Central memory CD4-positive, alpha-beta T cell (primary cell): ENCODE measurements around the gene RASSF8.

ENCODE experiments used
- DNase-seq: peaks from one replicate; pipeline ENCODE4 v3.0.0; 2022

RASSF8 gene

DNA sequence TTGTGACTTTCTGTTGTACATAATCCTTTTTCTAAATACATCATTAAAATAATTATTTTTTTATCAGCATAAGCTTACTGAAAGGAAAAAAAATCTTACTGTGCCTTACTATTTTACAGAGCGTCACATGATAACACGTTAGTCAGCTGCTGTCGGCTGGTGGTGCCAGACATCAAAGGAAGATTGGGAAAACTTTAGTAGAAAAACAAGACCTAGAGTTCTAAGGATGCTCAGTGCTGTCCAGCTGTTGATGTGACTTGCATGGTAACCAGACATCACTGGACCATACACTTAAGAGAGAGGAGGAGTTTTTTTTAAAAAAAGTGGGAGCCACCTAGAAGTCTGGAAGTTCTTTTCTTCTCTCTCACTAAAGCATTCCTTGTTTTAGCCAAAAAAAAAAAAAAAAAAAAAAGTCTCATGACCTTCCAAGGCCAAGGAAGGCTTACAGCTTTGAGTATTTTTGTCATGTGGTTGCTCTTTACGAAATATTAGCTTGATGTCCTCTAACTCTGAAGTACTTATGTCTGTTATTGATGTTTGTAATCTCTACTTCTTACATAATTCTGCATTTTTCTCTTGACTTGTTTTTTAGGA, 4.5 kb downstream of the RASSF8 start:
- no peak for DNase-seq

GRCh38 chr12:25965682-25966081, 7.2 kb downstream of the RASSF8 start:
- DNase-seq: no peak

DNA sequence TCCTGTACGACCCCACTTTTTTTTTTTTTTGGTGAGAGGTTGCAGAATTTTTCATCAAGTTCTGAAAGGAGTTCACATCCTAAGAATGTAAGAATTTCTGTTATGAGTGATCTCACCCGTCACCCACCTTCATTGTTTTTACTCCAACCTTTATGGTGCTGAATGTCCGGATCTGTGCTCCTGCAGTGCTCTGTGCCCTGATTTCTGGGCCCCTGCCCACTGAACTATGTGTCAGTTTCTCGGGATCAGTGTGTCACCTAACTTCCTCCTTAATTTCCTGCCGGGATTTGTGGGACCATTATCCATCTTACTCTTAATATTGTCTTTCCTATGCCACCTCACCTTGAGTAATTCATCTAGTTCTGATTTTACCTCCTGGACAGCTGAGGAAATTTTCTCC, 11.6 kb downstream of the RASSF8 start:
- no peak for DNase-seq

DNA sequence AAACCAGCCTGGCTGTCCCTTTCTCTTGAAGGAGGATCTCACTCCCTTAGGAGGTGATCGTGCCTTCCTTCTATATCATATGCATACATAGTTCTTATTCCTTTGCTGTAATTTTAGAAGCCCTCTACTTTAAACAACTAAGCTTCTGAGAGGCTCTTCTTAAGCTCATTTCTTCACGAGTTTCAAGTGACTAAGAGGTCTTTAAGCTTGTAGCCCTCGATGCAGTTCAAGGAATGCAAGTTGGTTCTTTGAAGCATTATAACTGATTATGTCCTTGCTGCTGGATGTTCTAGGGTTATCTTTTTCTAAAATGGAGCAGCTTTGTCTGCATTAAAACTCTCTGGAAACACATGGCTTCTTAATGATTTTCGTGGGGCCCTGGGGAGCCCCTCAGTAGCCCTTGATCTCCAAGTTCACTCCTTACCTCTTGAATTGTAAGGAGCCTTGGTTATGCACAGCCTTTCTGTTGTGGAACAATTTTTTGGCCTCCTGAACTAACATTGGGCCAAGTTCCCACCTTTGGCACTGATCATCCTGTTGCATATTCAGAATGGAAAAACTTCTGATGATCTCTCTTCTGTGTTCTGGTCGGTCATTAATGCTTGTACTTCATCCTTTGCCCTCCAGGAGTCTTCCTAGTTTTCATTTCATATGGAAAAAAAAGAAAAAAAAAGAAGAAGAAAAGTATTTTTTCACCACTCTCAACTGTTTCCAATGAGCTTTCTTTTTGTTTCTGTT, 12.6 kb downstream of the RASSF8 start:
- no peak for DNase-seq

DNA sequence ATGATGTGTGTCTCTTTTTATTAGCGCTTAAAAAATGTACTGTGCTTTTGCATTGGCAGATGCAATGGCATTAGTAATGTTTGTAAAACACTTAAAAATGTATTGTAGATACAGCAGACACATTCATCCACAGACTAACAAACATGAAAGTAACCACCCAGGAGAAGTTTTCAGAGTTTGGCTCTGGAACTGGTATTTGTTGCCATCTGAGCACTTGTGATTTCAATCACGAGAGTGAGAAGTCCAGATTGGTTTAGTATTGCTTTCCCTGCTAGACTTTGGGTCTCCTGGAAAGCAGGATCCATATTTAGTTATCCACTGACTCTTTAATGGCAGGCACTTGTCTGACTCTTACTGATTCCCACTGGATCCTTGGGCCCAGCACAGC, 13.2 kb downstream of the RASSF8 start:
- DNase-seq: no peak

- no peak for DNase-seq
These were observed 14.3 kb downstream of the RASSF8 start for GRCh38 chr12:25972783-25973182.

GRCh38 chr12:25975179-25975578, 16.7 kb downstream of the RASSF8 start:
- DNase-seq: no peak

GRCh38 chr12:25975682-25976081, 17.2 kb downstream of the RASSF8 start:
- no peak for DNase-seq

DNA sequence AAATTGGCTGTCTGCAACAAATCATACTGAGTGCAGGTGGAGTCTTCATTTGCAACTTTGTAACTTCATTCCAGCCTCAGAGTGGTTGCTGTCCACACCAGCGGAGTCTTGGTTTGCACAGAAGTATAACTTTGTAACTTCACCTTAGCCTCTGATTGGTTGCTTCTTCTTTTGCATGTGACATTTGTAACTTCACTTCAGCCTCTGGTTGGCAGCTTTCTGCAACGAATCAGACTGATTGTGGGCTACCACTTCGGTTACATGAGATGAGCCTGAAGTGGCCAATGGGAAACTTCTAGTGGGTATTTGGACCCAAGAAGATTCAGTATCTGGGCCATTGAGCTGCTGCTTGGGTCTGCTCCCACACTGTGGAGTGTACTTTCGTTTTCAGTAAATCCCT, 17.8 kb downstream of the RASSF8 start:
- DNase-seq: no peak

- no peak for DNase-seq
These were observed 18.6 kb downstream of the RASSF8 start for GRCh38 chr12:25977047-25977446.

DNA sequence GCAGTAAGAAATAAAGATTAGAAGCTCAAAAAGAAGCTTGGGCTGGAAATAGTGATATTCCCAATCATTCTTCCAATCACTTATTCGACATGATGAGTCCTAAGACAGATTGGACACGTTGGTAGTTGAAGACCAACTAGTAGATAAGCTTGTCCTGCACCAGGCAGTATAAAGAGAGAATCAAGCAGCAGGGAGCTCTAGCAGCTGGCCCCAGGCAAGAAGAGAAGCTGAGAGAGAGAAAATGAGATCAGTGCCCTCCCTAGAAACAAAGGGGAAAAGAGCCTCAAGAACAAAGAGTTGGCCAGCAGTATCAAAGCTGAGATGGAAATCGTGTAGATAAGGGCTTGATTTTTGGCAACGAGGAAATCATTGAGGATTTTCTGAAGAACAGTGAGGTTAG, 20.6 kb downstream of the RASSF8 start:
- DNase-seq: no peak

- no peak for DNase-seq
These were observed 21.1 kb downstream of the RASSF8 start for GRCh38 chr12:25979563-25979962.

GRCh38 chr12:25980035-25980434, 21.6 kb downstream of the RASSF8 start:
- DNase-seq: no peak

GRCh38 chr12:25981597-25981996, 23.1 kb downstream of the RASSF8 start:
- DNase-seq: no peak

DNA sequence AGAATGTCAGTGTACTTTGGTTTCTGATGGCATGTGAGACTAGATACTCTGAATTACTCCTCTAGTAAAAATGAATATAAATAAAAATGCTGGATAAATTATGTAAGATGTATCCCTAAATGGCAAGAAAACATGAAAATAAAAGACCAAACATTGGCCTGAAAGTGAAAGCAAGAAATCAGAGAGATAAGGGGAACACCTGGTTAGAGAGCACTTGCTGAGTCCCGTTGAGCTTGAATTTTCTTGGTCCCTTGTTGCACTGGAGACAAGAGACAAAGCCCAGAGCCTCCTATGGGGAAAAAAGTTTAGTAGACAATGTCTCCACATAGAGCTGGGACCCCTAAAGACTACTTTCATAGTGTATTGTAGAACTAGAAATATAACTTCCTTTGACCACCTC, 23.9 kb downstream of the RASSF8 start:
- no peak for DNase-seq

- no peak for DNase-seq
These were observed 25.1 kb downstream of the RASSF8 start for GRCh38 chr12:25983625-25984024.

GRCh38 chr12:25984759-25985158, 26.3 kb downstream of the RASSF8 start:
- DNase-seq: no peak

DNA sequence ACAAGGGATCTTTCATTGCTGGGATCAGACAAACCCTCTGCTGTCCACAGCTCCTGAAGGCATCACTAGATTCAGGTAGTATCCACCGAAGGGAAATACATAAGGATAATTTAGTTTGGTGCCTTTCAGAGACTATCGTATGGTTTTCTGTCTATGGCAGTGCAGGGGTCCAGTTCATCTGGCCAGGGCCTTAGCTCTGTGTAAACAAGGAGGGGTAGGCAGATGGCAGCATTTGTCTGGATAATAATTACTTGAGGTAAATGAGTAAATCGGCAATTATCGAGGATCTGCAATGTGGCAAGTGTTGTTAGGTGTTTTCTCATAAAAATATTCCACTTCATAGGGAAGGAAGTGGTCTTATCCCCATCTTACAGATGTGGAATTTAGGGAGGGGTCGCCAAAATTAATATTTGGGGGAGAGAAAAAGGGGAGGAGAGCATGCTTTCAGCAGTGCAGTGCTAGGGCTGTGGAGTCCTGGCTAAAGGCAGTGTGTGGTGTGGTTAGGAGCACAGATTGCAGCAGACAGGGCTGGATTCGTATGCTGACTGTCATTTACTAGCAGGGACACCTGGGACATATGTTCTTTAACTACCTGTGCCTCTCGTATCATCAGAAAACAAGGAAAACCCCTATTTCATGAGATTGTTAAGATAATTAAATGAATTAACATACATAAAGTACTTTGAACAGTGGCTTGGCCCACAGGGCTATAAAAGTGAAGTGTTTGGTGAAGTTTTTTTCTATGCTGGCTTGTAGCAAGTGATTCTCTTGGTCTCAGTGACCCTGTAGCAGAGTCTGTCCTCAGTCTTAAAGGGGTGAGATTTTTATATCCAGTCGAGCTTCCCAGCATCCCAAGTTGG, 27.1 kb downstream of the RASSF8 start:
- no peak for DNase-seq

DNA sequence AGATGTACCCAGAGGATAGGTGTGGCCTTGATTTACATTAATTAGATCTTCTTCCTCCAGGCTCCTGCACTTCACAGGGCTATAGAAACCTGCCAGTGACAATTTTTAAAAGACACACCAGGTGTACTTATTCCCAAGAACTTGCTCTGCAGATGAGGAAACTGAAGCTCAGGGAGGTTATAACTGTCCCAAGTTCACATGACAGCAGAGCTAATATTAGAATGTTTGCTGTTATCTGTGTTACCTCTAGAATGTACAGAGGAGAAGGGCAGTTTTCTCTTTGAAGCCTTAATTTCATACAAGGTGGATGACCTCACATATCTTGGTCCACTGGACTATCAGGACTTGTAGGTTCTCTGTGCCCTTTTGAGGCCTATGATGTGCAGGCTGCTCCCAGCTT, 27.7 kb downstream of the RASSF8 start:
- DNase-seq: no peak

DNA sequence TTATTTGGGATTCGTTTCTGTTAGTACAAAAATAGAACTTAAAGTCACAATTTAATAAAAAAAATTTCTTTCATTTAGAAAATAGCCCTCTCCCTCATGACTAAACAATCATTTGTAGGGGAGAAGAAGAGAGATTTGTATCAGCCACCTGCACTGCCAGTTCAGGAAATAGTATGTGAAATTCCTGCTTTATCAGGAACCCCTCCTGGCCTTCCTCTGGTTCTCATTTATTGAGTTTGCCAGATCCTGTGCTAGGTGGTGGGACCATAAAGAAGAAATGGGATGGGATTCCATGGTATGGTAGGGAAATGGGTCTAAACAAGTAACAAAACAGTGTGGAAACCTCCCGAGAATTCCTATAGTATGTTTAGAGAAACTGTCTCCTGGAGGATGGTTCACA, 30.0 kb downstream of the RASSF8 start:
- no peak for DNase-seq

GRCh38 chr12:25990495-25990894, 32.0 kb downstream of the RASSF8 start:
- no peak for DNase-seq

- DNase-seq: no peak
These were observed 33.7 kb downstream of the RASSF8 start for GRCh38 chr12:25992026-25992782.
